ENCODE measurements around the gene ICA1. TPM values are rescaled to one million over a fixed set of nuclear protein-coding genes. Genes with fewer than 3 reads are reported as not detected.

The ICA1 gene
- total RNA-seq, 4 donors from 2014 or later = 21.0 to 43.3 (median 26.6) TPM

GRCh38 chr7:8143151-8143874 lies 118.7 kb downstream of the ICA1 start:
- Histone ChIP-seq H3K27ac (no peak overlapping the region), H3K9me3 (no peaks in the 10 kb centered on the region)

GRCh38 chr7:8142477-8142876 lies 119.5 kb downstream of the ICA1 start:
- Histone ChIP-seq H3K27me3 (no peaks in the 10 kb centered on the region), H3K4me3 (replicated peaks in 1 of 3) (no peak overlapping the region), H3K27ac (no peak overlapping the region), H3K9me3 (no peaks in the 10 kb centered on the region), H3K36me3 (no peaks in the 10 kb centered on the region), H3K4me1 (no peaks in the 10 kb centered on the region)
- DNase-seq = no peak
- TF ChIP-seq POLR2A (IDR thresholded peaks at IDR 0.05) (no peak), CTCF (IDR thresholded peaks at IDR 0.05) (no peak)
- WGBS, 2 donors = 96% methylated on average over 2 of the region's 2 CpGs
- intact Hi-C loops (cut with DNase I) = no loop called here

More at GRCh38 chr7:8143151-8143874, 118.7 kb downstream of the ICA1 start:
- 70 to 79% methylated on average over 6 of the region's 6 CpGs for WGBS, 2 donors
- H3K4me1 ChIP-seq = no peaks in the 10 kb centered on the region
- no peaks in the 10 kb centered on the region for H3K36me3 ChIP-seq
- no peak overlapping the region for H3K4me3 ChIP-seq (replicated peaks in 1 of 3)
- intact Hi-C loops (cut with DNase I) = no loop called here
- TF ChIP-seq POLR2A (IDR thresholded peaks at IDR 0.05) = no peak
- no peak for TF ChIP-seq CTCF (IDR thresholded peaks at IDR 0.05)
- no peak for DNase-seq
- H3K27me3 ChIP-seq = no peaks in the 10 kb centered on the region

- intact Hi-C loops (cut with DNase I) = no loop called here
- no peaks in the 10 kb centered on the region for H3K4me1 ChIP-seq
- no peak for DNase-seq
- H3K36me3 ChIP-seq = no peaks in the 10 kb centered on the region
- H3K27me3 ChIP-seq = no peaks in the 10 kb centered on the region
- TF ChIP-seq CTCF (IDR thresholded peaks at IDR 0.05) (no peak), POLR2A (IDR thresholded peaks at IDR 0.05) (no peak)
- H3K9me3 ChIP-seq = no peaks in the 10 kb centered on the region
- no peak overlapping the region for H3K27ac ChIP-seq
- 93 to 95% methylated on average over 4 of the region's 4 CpGs for WGBS, 2 donors
- H3K4me3 ChIP-seq (replicated peaks in 1 of 3) = no peak overlapping the region
Measured at GRCh38 chr7:8141070-8141469, 120.9 kb downstream of the ICA1 start.

GRCh38 chr7:8136051-8136730 lies 125.8 kb downstream of the ICA1 start:
- intact Hi-C loops (cut with DNase I) = no loop called here
- peaks cover 19 to 25% of the 10 kb centered on the region in 2 donors for H3K4me1 ChIP-seq
- no peak overlapping the region for H3K27ac ChIP-seq
- 92 to 97% methylated on average over 12 of the region's 12 CpGs for WGBS, 2 donors
- H3K4me3 ChIP-seq (replicated peaks in 1 of 3) = no peak overlapping the region
- DNase-seq = no peak
- H3K9me3 ChIP-seq = no peaks in the 10 kb centered on the region
- no peaks in the 10 kb centered on the region for H3K27me3 ChIP-seq
- TF ChIP-seq POLR2A (IDR thresholded peaks at IDR 0.05) (no peak), CTCF (IDR thresholded peaks at IDR 0.05) (no peak)
- H3K36me3 ChIP-seq = no peaks in the 10 kb centered on the region

- intact Hi-C loops (cut with DNase I) = no loop called here
- Histone ChIP-seq H3K4me1 (peaks cover 19 to 25% of the 10 kb centered on the region in 2 donors), H3K27me3 (no peaks in the 10 kb centered on the region), H3K4me3 (replicated peaks in 1 of 3) (no peak overlapping the region), H3K27ac (no peak overlapping the region), H3K36me3 (no peaks in the 10 kb centered on the region), H3K9me3 (no peaks in the 10 kb centered on the region)
- DNase-seq = no peak
- 96 to 99% methylated on average over 3 of the region's 3 CpGs for WGBS, 2 donors
- no peak for TF ChIP-seq CTCF (IDR thresholded peaks at IDR 0.05)
- no peak for TF ChIP-seq POLR2A (IDR thresholded peaks at IDR 0.05)
Measured at GRCh38 chr7:8135417-8135816, 126.5 kb downstream of the ICA1 start.

Data from thyroid gland (tissue), 4 donors.